Cardiac fibroblast (primary cell): ENCODE results near the gene C5orf15.

Source experiments
- DNase-seq, 2 donors: peaks; one replicate each; pipeline versions ENCODE4 v3.0.0 to v3.0.0-alpha.2; 2010; ENCODE audit warnings: low read depth in 2 of 2
- H3K4me3 ChIP-seq, 2 donors: replicated peaks in 1 of 2; 1 replicate in 1 of 2; 2 replicates in 1 of 2; pipeline ENCODE4 v1.5.1; 2011; ENCODE audit warnings: low read depth in 2 of 2, low read length in 2 of 2, mild to moderate bottlenecking in 2 of 2, moderate library complexity in 1 of 2
- TF ChIP-seq, protein P1 (sequence below): IDR thresholded peaks from one replicate; pipeline ENCODE4 v1.5.1; 2011; ENCODE audit warnings: low read depth, mild to moderate bottlenecking, low read length, inconsistent platforms

C5orf15 gene

DNA sequence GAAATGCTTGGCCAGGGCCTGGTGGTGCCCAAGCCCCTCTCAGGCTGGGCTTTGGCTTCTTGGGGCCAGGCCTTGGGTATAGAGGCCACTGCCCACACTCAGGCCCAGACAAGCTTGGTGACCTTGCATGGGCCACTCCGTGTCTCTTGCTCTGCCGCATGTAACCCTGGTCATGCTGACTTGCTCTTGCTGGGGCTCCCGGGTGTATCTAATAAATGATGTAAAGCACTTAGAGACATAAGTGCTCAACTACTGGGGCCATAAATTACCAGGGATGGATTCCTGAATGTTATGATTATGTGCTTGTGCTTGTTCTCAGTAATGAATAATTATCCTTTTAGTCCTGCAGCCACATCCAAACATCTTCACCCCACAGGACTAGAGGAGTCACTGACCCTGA lies 54.0 kb downstream of the C5orf15 start:
- TF ChIP-seq, protein P1, sequence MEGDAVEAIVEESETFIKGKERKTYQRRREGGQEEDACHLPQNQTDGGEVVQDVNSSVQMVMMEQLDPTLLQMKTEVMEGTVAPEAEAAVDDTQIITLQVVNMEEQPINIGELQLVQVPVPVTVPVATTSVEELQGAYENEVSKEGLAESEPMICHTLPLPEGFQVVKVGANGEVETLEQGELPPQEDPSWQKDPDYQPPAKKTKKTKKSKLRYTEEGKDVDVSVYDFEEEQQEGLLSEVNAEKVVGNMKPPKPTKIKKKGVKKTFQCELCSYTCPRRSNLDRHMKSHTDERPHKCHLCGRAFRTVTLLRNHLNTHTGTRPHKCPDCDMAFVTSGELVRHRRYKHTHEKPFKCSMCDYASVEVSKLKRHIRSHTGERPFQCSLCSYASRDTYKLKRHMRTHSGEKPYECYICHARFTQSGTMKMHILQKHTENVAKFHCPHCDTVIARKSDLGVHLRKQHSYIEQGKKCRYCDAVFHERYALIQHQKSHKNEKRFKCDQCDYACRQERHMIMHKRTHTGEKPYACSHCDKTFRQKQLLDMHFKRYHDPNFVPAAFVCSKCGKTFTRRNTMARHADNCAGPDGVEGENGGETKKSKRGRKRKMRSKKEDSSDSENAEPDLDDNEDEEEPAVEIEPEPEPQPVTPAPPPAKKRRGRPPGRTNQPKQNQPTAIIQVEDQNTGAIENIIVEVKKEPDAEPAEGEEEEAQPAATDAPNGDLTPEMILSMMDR = no peak
- DNase-seq = no peak
- no peak overlapping the region for H3K4me3 ChIP-seq

DNA sequence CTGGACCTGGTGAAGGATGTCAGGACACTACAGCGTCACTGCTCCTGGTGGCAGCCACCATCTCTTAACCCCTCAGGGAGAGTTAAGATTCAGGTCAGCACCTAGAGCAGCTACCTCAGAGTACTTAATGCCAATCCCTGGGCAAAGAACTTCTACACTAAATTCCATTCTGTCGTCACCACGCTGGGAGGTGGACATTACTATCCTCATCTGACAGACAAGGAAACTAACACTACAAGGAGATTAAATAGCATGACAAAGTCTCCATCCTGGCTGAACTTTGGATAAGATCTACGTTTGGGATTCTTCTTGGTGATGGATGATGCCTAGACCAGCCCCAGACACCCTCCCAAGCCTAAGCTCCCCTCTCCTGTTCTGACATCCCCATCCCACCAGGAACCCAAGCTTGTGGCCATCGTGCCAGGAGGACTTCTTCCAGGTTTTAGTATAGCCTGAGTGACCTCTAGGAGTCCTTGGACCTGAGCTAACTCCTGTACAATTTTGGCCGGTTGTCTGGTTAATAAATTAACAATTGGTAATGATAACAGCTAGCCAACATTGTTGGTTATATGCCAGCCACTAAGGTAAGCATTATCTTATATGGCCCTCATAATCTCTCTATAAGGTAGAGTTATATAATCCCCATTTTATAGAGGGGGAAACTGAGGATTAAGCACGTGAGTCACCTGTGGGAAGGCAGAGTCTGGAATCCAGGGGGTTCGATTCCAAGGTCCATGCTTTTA lies 54.8 kb downstream of the C5orf15 start:
- DNase-seq = no peak
- H3K4me3 ChIP-seq = no peak overlapping the region
- TF ChIP-seq, protein P1 = no peak

DNA sequence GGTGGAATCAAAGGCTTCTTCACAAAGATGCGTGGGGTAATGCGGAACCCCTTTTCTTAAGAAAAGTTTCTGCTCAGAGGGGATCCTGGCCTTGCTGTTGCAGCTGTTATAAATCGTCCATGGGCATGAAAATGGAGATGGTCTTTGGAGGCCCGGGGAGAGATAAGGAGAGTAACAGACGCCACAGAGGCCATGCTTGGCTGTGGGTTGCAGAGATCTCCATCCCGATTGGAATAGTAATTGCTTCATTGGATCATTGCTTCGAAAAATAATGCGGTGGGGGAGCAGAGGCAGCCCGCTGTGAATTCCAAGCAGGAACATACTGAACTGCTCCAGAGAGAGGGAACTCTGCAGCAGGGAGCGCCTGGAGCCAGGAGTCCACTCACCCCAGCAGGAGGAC lies 55.5 kb downstream of the C5orf15 start:
- DNase-seq = no peak
- TF ChIP-seq, protein P1 = no peak
- H3K4me3 ChIP-seq = no peak overlapping the region

DNA sequence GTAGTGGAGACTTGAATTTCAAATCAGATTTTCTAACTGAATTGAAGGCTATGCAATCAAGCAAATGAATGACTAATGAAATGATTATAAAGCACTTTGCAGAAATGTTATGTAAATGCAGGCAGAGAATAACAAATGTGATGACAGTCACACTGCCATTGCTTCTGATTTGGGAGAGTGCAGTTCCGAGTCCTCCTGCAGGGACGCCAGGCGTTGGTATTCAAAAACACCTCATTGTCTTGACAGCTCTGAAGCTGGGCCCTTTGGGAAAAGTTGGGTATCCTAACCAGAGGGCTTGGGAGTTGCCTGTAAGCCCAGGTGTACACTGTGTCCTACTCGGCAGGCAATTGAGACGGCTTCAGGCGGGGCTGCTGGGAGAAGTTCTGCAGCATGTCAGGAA lies 57.9 kb downstream of the C5orf15 start:
- TF ChIP-seq, protein P1 = no peak
- H3K4me3 ChIP-seq = no peak overlapping the region
- DNase-seq = no peak

DNA sequence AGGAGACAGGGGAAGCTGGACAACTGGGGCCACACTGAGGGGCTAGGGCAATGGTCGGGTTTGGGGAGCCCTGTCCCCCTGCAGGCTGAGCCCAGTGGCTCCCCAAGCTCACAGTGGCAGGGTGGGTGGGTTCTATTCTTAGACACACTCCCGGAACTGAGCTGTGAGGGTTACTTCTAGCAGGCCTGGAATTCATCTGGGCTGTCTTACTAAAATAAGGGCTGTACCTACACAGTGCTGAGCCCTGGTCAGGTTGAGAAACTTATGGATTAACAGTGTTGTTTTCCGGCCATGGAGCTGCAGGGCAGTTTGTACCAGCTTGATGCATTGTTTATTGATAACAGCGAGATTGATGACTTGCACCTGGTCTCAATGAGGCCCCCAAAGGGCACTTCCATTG lies 58.8 kb downstream of the C5orf15 start:
- no peak overlapping the region for H3K4me3 ChIP-seq
- no peak for DNase-seq
- TF ChIP-seq, protein P1 = no peak

DNA sequence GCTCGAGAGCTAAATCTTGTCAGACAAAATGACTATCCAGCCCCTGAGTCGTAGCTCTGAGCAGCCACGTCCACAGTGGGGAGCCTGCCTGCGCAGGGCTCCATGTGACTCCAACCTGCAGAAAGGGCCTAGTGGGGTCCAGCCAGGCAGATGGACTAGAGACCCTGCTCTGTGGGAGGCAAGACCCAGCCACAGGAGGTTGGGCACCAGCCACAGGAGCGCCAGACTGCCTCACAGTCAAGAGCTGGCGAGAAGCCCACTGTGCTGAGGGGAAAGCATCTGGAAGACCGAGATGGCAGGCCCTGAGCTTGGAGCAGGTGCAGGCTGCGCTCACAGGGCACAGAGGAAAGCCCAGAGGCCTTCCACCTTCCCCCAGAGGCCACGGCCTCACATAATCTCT lies 61.4 kb downstream of the C5orf15 start:
- no peak overlapping the region for H3K4me3 ChIP-seq
- TF ChIP-seq, protein P1 = no peak
- DNase-seq = no peak

DNA sequence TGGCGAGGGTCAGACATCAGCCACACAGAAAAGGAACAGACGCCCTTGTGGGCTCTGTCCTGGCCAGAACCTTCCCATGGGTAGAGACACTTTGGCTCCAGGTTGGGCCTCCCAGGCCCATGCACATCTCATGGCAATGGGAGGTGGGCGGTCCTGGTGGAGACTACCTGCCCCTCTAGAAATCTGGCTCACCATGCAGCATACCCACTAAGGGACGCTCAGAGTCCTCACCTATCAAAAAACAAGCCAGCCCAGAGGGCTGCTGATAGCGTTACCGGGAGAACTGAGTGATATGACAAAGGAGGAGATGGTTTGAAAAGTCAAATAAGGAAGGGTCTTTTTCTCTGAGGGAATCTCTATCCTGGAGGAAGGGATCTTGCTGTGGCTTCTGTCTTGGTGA lies 62.1 kb downstream of the C5orf15 start:
- DNase-seq = no peak
- H3K4me3 ChIP-seq = no peak overlapping the region
- TF ChIP-seq, protein P1 = no peak
